WTC11 (cell line): ENCODE measurements around the gene ADGRL3. TPM values are rescaled to one million over a fixed set of nuclear protein-coding genes. Genes with fewer than 3 reads are reported as not detected.

Experiments used
- ATAC-seq: fragments of 200-7000 bp; cut with Tn5 transposase; 2 replicates; pipeline ENCODE4 v1.10.0; 2021; ENCODE audit warnings: mild to moderate bottlenecking, moderate library complexity
- CTCF ChIA-PET: fragments of 300-600 bp; sonication (Branson Sonifier 250); formaldehyde crosslinking; loops from one replicate; lab custom pipeline; 2021; ENCODE audit warnings: antibody characterized with exemption; lab: Charles Lee
- POLR2A ChIA-PET: fragments of 350-600 bp; sonication (Branson Sonifier 250); formaldehyde crosslinking; loops from one replicate; lab custom pipeline; 2021; ENCODE audit warnings: antibody characterized with exemption; lab: Charles Lee
- DNase-seq: peaks from one replicate; pipeline ENCODE4 v3.0.0; 2021; ENCODE audit warnings: low spot score
- H3K27ac Mint-ChIP-seq: 2 replicates; pipeline ENCODE4 v1.8.0; 2021; ENCODE audit warnings: mixed read lengths
- H3K27me3 Mint-ChIP-seq: 2 replicates; pipeline ENCODE4 v1.8.0; 2021; ENCODE audit warnings: low read depth, mild to moderate bottlenecking, moderate library complexity, mixed read lengths
- H3K36me3 Mint-ChIP-seq: 2 replicates; pipeline ENCODE4 v1.8.0; 2021; ENCODE audit warnings: mixed read lengths
- H3K4me1 Mint-ChIP-seq: 2 replicates; pipeline ENCODE4 v1.8.0; 2022; ENCODE audit warnings: mixed read lengths
- H3K4me3 Mint-ChIP-seq: 2 replicates; pipeline ENCODE4 v1.8.0; 2021; ENCODE audit warnings: mild to moderate bottlenecking, moderate library complexity, mixed read lengths
- H3K9me3 Mint-ChIP-seq: 2 replicates; pipeline ENCODE4 v1.8.0; 2021; ENCODE audit warnings: mixed read lengths
- ATF1 ChIP-seq: sonication (generic); formaldehyde crosslinking; IDR thresholded peaks from 2 replicates; pipeline ENCODE4 v1.8.1; 2023; ENCODE audit warnings: mild to moderate bottlenecking, moderate library complexity, missing genetic modification reagents
- CREB1 ChIP-seq: sonication (generic); formaldehyde crosslinking; IDR thresholded peaks from 2 replicates; pipeline ENCODE4 v1.8.0; 2023; ENCODE audit warnings: mild to moderate bottlenecking, missing genetic modification reagents
- CREM ChIP-seq: sonication (generic); formaldehyde crosslinking; IDR thresholded peaks from 2 replicates; pipeline ENCODE4 v1.8.1; 2022; ENCODE audit warnings: mild to moderate bottlenecking, missing genetic modification reagents, moderate library complexity
- NFYB ChIP-seq: sonication (generic); formaldehyde crosslinking; conservative IDR thresholded peaks from 2 replicates; pipeline ENCODE4 v1.8.0; 2022; ENCODE audit warnings: low read depth, missing genetic modification reagents
- NR2C2 ChIP-seq: sonication (generic); formaldehyde crosslinking; IDR thresholded peaks from 2 replicates; pipeline ENCODE4 v1.8.0; 2022; ENCODE audit warnings: mild to moderate bottlenecking, missing genetic modification reagents
- OVOL2 ChIP-seq: fragments of 250-450 bp; sonication (Bioruptor Pico); IDR thresholded peaks from 2 replicates; pipeline ENCODE4 v1.9.0; 2021; ENCODE audit warnings: mild to moderate bottlenecking, borderline replicate concordance
- TCF7 ChIP-seq: sonication (generic); formaldehyde crosslinking; IDR thresholded peaks from 2 replicates; pipeline ENCODE4 v1.8.0; 2022; ENCODE audit warnings: mild to moderate bottlenecking, low read depth, missing genetic modification reagents, moderate library complexity
- TEAD4 ChIP-seq: sonication (generic); formaldehyde crosslinking; IDR thresholded peaks from 2 replicates; pipeline ENCODE4 v1.8.0; 2022; ENCODE audit warnings: mild to moderate bottlenecking, missing genetic modification reagents
- ZNF396 ChIP-seq: fragments of 250-450 bp; sonication (Bioruptor Pico); IDR thresholded peaks from 2 replicates; pipeline ENCODE4 v1.8.0; 2021; ENCODE audit warnings: mild to moderate bottlenecking, moderate library complexity, borderline replicate concordance
- ZNF423 ChIP-seq: fragments of 250-450 bp; sonication (Bioruptor Pico); IDR thresholded peaks from 2 replicates; pipeline ENCODE4 v2.1.2; 2022; ENCODE audit warnings: mild to moderate bottlenecking, moderate library complexity
- ZNF671 ChIP-seq: fragments of 250-450 bp; sonication (Bioruptor Pico); IDR thresholded peaks from 2 replicates; pipeline ENCODE4 v1.8.0; 2021; ENCODE audit warnings: mild to moderate bottlenecking
- total RNA-seq: library from RNA; stranded (reverse); gene quantifications from 3 replicates; pipeline ENCODE4 v1.2.3, GENCODE V29; 2021
- TF ChIP-seq, protein P1 (sequence below): sonication (generic); formaldehyde crosslinking; IDR thresholded peaks from 2 replicates; pipeline ENCODE4 v1.8.0; 2022; ENCODE audit warnings: mild to moderate bottlenecking, missing genetic modification reagents
- TF ChIP-seq, protein P2 (sequence below): sonication (generic); formaldehyde crosslinking; IDR thresholded peaks from 2 replicates; pipeline ENCODE4 v1.8.0; 2022; ENCODE audit warnings: missing genetic modification reagents
- TF ChIP-seq, protein P3 (sequence below): sonication (generic); formaldehyde crosslinking; IDR thresholded peaks from 2 replicates; pipeline ENCODE4 v1.8.1; 2023; ENCODE audit warnings: mild to moderate bottlenecking, missing genetic modification reagents
- TF ChIP-seq, protein P4 (sequence below): fragments of 250-450 bp; sonication (Bioruptor Pico); IDR thresholded peaks from 2 replicates; pipeline ENCODE4 v1.9.0; 2021; ENCODE audit warnings: mild to moderate bottlenecking, borderline replicate concordance
- TF ChIP-seq, protein P5 (sequence below): sonication (generic); formaldehyde crosslinking; IDR thresholded peaks from 2 replicates; pipeline ENCODE4 v1.8.1; 2022; ENCODE audit warnings: mild to moderate bottlenecking, missing genetic modification reagents, moderate library complexity, borderline replicate concordance
- TF ChIP-seq, protein P6 (sequence below): fragments of 250-450 bp; sonication (Bioruptor Pico); conservative IDR thresholded peaks from 2 replicates; pipeline ENCODE4 v1.9.0; 2021; ENCODE audit warnings: mild to moderate bottlenecking

Gene ADGRL3
- total RNA-seq, 1 experiment from 2014 or later, result 8.7 TPM

DNA sequence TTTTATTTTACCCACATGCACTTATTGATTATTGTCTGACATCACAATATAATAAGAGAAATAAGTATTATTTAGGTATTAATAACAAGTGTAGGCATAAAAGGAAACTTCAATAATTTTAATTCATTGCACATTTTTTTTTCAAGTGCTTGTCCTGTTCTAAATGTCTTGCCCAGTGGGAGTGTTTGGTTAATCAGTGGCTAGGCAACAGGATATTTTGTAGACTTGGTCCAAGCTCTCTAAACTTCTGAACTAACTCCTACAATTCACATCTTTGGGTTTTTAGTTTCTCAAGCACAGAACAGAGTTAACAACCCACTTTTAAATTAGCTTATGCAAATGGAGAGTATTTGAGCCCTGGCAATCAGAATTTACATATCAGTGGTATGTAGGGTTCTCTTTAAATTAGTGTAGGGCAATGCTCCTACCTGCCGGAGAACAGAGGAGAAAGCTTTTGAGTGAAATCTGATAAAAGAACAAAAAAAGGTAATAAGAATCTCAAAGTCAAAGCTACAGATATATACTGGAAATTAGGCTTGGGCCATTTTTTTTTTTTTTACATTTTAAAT, 353.5 kb downstream of the ADGRL3 start:
- no peaks in the 10 kb centered on the region for H3K27me3 Mint-ChIP-seq
- no peak for DNase-seq

More for the DNA sequence above, 353.5 kb downstream of the ADGRL3 start:
- peak; percentile 96 for ATAC-seq
- ChIA-PET POLR2A (no interaction called here), CTCF (interaction anchor here (0.6 to 1.1 kb wide), 2 partner anchors 37 to 397 kb away, joined by 3 to 4 read pairs; no protein-coding TSS in a partner anchor)
- no peaks in the 10 kb centered on the region for H3K9me3 Mint-ChIP-seq
- no peak overlapping the region for H3K4me3 Mint-ChIP-seq
- peaks cover 27% of the 10 kb centered on the region for H3K4me1 Mint-ChIP-seq
- no peak overlapping the region for H3K27ac Mint-ChIP-seq
- TF ChIP-seq, protein P1, sequence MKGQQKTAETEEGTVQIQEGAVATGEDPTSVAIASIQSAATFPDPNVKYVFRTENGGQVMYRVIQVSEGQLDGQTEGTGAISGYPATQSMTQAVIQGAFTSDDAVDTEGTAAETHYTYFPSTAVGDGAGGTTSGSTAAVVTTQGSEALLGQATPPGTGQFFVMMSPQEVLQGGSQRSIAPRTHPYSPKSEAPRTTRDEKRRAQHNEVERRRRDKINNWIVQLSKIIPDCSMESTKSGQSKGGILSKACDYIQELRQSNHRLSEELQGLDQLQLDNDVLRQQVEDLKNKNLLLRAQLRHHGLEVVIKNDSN (CRISPR knock-in tag), result no peak
- TF ChIP-seq, protein P2, sequence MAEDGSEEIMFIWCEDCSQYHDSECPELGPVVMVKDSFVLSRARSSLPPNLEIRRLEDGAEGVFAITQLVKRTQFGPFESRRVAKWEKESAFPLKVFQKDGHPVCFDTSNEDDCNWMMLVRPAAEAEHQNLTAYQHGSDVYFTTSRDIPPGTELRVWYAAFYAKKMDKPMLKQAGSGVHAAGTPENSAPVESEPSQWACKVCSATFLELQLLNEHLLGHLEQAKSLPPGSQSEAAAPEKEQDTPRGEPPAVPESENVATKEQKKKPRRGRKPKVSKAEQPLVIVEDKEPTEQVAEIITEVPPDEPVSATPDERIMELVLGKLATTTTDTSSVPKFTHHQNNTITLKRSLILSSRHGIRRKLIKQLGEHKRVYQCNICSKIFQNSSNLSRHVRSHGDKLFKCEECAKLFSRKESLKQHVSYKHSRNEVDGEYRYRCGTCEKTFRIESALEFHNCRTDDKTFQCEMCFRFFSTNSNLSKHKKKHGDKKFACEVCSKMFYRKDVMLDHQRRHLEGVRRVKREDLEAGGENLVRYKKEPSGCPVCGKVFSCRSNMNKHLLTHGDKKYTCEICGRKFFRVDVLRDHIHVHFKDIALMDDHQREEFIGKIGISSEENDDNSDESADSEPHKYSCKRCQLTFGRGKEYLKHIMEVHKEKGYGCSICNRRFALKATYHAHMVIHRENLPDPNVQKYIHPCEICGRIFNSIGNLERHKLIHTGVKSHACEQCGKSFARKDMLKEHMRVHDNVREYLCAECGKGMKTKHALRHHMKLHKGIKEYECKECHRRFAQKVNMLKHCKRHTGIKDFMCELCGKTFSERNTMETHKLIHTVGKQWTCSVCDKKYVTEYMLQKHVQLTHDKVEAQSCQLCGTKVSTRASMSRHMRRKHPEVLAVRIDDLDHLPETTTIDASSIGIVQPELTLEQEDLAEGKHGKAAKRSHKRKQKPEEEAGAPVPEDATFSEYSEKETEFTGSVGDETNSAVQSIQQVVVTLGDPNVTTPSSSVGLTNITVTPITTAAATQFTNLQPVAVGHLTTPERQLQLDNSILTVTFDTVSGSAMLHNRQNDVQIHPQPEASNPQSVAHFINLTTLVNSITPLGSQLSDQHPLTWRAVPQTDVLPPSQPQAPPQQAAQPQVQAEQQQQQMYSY (CRISPR knock-in tag), result no peak
- TF ChIP-seq NR2C2 (CRISPR knock-in tag) (no peak), ZNF396 (no peak), CREB1 (CRISPR knock-in tag) (no peak), ZNF671 (CRISPR knock-in tag) (no peak), CREM (CRISPR knock-in tag) (no peak), TEAD4 (CRISPR knock-in tag) (no peak), ZNF423 (CRISPR knock-in tag) (no peak), NFYB (CRISPR knock-in tag) (no peak), OVOL2 (CRISPR knock-in tag) (no peak), TCF7 (CRISPR knock-in tag) (no peak), ATF1 (CRISPR knock-in tag) (no peak)
- TF ChIP-seq, protein P3, sequence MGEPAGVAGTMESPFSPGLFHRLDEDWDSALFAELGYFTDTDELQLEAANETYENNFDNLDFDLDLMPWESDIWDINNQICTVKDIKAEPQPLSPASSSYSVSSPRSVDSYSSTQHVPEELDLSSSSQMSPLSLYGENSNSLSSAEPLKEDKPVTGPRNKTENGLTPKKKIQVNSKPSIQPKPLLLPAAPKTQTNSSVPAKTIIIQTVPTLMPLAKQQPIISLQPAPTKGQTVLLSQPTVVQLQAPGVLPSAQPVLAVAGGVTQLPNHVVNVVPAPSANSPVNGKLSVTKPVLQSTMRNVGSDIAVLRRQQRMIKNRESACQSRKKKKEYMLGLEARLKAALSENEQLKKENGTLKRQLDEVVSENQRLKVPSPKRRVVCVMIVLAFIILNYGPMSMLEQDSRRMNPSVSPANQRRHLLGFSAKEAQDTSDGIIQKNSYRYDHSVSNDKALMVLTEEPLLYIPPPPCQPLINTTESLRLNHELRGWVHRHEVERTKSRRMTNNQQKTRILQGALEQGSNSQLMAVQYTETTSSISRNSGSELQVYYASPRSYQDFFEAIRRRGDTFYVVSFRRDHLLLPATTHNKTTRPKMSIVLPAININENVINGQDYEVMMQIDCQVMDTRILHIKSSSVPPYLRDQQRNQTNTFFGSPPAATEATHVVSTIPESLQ (CRISPR knock-in tag), result no peak
- TF ChIP-seq, protein P4, sequence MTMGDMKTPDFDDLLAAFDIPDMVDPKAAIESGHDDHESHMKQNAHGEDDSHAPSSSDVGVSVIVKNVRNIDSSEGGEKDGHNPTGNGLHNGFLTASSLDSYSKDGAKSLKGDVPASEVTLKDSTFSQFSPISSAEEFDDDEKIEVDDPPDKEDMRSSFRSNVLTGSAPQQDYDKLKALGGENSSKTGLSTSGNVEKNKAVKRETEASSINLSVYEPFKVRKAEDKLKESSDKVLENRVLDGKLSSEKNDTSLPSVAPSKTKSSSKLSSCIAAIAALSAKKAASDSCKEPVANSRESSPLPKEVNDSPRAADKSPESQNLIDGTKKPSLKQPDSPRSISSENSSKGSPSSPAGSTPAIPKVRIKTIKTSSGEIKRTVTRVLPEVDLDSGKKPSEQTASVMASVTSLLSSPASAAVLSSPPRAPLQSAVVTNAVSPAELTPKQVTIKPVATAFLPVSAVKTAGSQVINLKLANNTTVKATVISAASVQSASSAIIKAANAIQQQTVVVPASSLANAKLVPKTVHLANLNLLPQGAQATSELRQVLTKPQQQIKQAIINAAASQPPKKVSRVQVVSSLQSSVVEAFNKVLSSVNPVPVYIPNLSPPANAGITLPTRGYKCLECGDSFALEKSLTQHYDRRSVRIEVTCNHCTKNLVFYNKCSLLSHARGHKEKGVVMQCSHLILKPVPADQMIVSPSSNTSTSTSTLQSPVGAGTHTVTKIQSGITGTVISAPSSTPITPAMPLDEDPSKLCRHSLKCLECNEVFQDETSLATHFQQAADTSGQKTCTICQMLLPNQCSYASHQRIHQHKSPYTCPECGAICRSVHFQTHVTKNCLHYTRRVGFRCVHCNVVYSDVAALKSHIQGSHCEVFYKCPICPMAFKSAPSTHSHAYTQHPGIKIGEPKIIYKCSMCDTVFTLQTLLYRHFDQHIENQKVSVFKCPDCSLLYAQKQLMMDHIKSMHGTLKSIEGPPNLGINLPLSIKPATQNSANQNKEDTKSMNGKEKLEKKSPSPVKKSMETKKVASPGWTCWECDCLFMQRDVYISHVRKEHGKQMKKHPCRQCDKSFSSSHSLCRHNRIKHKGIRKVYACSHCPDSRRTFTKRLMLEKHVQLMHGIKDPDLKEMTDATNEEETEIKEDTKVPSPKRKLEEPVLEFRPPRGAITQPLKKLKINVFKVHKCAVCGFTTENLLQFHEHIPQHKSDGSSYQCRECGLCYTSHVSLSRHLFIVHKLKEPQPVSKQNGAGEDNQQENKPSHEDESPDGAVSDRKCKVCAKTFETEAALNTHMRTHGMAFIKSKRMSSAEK (CRISPR knock-in tag), result no peak
- TF ChIP-seq, protein P5, sequence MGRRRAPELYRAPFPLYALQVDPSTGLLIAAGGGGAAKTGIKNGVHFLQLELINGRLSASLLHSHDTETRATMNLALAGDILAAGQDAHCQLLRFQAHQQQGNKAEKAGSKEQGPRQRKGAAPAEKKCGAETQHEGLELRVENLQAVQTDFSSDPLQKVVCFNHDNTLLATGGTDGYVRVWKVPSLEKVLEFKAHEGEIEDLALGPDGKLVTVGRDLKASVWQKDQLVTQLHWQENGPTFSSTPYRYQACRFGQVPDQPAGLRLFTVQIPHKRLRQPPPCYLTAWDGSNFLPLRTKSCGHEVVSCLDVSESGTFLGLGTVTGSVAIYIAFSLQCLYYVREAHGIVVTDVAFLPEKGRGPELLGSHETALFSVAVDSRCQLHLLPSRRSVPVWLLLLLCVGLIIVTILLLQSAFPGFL (CRISPR knock-in tag), result no peak
- TF ChIP-seq, protein P6, sequence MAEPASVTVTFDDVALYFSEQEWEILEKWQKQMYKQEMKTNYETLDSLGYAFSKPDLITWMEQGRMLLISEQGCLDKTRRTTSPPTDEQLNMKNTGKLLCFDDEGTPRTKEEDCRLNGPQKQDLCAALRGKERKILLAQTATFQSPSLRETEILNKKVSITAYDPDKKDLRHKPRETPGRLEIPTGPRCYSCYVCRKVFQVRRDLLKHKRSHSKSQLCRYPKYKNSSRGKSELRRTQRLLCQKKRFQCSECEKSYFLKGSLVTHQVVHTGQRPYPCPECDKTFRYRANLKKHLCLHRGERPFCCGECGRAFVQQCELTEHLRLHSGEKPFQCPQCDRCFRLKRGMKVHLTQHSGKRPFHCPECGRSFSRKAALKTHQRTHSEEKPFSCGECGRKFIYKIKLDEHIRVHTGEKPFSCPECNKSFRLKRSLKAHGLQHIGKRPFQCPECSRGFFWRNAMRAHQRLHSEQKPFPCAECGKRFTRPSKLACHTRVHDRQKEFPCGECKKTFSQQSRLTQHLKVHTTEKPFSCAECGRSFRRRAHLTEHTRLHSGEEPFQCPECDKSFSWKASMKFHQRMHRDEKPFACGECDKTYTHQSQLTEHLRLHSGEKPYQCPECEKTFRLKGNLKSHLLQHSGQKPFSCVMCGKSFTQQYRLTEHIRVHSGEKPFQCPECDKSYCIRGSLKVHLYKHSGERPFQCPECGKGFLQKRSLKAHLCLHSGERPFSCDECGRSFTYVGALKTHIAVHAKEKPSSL (CRISPR knock-in tag), result no peak
- no peaks in the 10 kb centered on the region for H3K36me3 Mint-ChIP-seq
